ENCODE measurements around the gene UPK2. TPM values are rescaled to one million over a fixed set of nuclear protein-coding genes. Genes with fewer than 3 reads are reported as not detected.

Gene UPK2
- polyA plus RNA-seq, 1 of the 3 experiments (the other 2 are of a cell fraction), result 0.15 TPM

DNA sequence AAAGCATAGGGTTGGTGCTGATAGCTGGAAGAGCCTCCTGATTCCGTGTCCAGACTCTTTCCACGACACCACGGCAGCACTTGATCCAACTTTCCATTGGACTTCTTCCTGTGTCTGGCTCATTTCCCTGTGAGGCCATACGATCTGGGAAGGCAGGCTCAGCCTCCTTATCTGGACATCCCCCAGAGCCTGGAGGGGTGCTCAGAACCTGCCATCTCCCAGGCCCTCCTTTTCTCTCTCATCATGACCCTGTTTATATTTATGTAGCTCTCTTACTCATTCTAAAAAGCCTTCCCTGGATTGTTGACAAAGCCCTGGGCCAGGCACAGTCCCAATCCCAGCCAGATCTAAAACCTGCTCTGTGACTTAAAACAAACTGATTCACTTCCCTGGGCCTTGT, 22.6 kb upstream of the UPK2 start (continued):
- no peak for TF ChIP-seq USF2 (IDR thresholded peaks at IDR 0.05; ENCODE audit: borderline replicate concordance, low read depth, low read length)
- TF ChIP-seq TCF12 (IDR thresholded peaks at IDR 0.05), result no peak
- TF ChIP-seq ZBTB33 (IDR thresholded peaks at IDR 0.05; ENCODE audit: borderline replicate concordance, low read depth), result no peak
- TF ChIP-seq RCOR1 (IDR thresholded peaks at IDR 0.05; ENCODE audit: low read length), result no peak
- no peak for TF ChIP-seq GATA2 (CRISPR knock-in tag; IDR thresholded peaks at IDR 0.05)

DNA sequence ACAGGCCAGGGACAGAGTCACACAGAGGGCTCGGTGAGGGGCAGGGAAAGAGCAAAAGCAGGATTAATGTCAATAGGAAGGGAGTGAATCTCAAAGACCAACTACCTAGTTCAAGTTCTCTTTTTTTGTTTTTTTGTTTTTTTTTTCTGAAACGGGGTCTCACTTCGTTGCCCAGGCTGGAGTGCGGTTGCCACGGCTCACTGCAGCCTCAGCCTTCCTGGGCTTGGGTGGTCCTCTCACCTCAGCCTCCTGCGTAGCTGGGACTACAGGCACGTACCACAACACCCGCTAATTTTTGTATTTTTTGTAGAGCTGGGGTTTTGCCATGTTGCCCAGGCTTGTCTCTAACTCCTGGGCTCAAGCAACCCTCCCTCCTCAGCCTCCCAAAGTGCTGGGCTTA, 20.7 kb upstream of the UPK2 start:
- POLR2A ChIA-PET, result no interaction called here
- no peaks in the 10 kb centered on the region for H4K20me1 ChIP-seq (ENCODE audit: insufficient read depth)

More for the DNA sequence above, 20.7 kb upstream of the UPK2 start:
- Histone ChIP-seq H3F3A (replicated peaks; ENCODE audit: insufficient read depth) (peaks cover 13% of the 10 kb centered on the region), H3K79me2 (ENCODE audit: insufficient read depth) (no peaks in the 10 kb centered on the region), H3K4me3 (ENCODE audit: low read depth in 2 of 2, low read length in 1 of 2) (no peak overlapping the region), H3K4me1 (ENCODE audit: control insufficient read depth in 1 of 2, insufficient read depth in 2 of 2, low read depth in 1 of 2, low read length in 1 of 2) (peaks cover 6 to 11% of the 10 kb centered on the region in 2 experiments; a peak in 2 of 4 replicates), H2AFZ (ENCODE audit: low read depth) (no peak overlapping the region), H3K9me3 (no peaks in the 10 kb centered on the region), H3K27ac (ENCODE audit: low read depth in 2 of 2, low read length in 1 of 2) (no peak overlapping the region), H3K36me3 (replicated peaks in 1 of 2; ENCODE audit: control insufficient read depth in 1 of 2, insufficient read depth in 2 of 2, low read length in 1 of 2) (no peaks in the 10 kb centered on the region), H3K9ac (no peak overlapping the region), H3K27me3 (ENCODE audit: insufficient read depth) (no peaks in the 10 kb centered on the region), H3K4me2 (no peak overlapping the region), H3K9me2 (no peaks in the 10 kb centered on the region)
- CTCF ChIA-PET, result interaction anchor here (1.3 to 13.4 kb wide), 3 partner anchors 11 to 246 kb away, joined by 3 to 186 read pairs (median 31); partner anchors contain the start of gene UPK2
- 86% methylated on average over 8 of the region's 8 CpGs for whole genome bisulfite sequencing (ENCODE audit: low lambda C conversion rate)
- no peak for DNase-seq
- TF ChIP-seq EZH2phosphoT487 (IDR thresholded peaks at IDR 0.05; ENCODE audit: borderline replicate concordance, low read depth) (no peak), ZBTB33 (IDR thresholded peaks at IDR 0.05; ENCODE audit: borderline replicate concordance, low read depth) (no peak), FOXJ3 (CRISPR knock-in tag; IDR thresholded peaks at IDR 0.05) (no peak), YY1 (IDR thresholded peaks at IDR 0.05; ENCODE audit: low read depth) (no peak), TAF1 (IDR thresholded peaks at IDR 0.05; ENCODE audit: borderline replicate concordance, low read depth, low read length) (no peak), NFIC (IDR thresholded peaks at IDR 0.05; ENCODE audit: borderline replicate concordance) (no peak), POLR2AphosphoS5 (IDR thresholded peaks at IDR 0.05; ENCODE audit: low read depth, low read length) (no peak), FOXM1 (IDR thresholded peaks at IDR 0.05; ENCODE audit: low read depth) (no peak), RAD21 (IDR thresholded peaks at IDR 0.05; ENCODE audit: low read length) (no peak), RFX5 (IDR thresholded peaks at IDR 0.05; ENCODE audit: low read length) (no peak), TEAD4 (IDR thresholded peaks at IDR 0.05; ENCODE audit: borderline replicate concordance, insufficient read depth) (no peak)
- TF ChIP-seq, protein P1, sequence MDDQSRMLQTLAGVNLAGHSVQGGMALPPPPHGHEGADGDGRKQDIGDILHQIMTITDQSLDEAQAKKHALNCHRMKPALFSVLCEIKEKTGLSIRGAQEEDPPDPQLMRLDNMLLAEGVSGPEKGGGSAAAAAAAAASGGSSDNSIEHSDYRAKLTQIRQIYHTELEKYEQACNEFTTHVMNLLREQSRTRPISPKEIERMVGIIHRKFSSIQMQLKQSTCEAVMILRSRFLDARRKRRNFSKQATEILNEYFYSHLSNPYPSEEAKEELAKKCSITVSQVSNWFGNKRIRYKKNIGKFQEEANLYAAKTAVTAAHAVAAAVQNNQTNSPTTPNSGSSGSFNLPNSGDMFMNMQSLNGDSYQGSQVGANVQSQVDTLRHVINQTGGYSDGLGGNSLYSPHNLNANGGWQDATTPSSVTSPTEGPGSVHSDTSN (IDR thresholded peaks at IDR 0.05), result no peak
- TF ChIP-seq, protein P2, sequence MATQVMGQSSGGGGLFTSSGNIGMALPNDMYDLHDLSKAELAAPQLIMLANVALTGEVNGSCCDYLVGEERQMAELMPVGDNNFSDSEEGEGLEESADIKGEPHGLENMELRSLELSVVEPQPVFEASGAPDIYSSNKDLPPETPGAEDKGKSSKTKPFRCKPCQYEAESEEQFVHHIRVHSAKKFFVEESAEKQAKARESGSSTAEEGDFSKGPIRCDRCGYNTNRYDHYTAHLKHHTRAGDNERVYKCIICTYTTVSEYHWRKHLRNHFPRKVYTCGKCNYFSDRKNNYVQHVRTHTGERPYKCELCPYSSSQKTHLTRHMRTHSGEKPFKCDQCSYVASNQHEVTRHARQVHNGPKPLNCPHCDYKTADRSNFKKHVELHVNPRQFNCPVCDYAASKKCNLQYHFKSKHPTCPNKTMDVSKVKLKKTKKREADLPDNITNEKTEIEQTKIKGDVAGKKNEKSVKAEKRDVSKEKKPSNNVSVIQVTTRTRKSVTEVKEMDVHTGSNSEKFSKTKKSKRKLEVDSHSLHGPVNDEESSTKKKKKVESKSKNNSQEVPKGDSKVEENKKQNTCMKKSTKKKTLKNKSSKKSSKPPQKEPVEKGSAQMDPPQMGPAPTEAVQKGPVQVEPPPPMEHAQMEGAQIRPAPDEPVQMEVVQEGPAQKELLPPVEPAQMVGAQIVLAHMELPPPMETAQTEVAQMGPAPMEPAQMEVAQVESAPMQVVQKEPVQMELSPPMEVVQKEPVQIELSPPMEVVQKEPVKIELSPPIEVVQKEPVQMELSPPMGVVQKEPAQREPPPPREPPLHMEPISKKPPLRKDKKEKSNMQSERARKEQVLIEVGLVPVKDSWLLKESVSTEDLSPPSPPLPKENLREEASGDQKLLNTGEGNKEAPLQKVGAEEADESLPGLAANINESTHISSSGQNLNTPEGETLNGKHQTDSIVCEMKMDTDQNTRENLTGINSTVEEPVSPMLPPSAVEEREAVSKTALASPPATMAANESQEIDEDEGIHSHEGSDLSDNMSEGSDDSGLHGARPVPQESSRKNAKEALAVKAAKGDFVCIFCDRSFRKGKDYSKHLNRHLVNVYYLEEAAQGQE (IDR thresholded peaks at IDR 0.05; ENCODE audit: low read depth, low read length), result no peak
